HG02759 (cell line): ENCODE data around the gene SEMA3B.
"Not testable (repeated sequence)": the region's sequence is repeated elsewhere in the genome, so short reads cannot be mapped to it uniquely, and the experiment has no call there.

Experiments used
- ATAC-seq: cut with Tn5 transposase; IDR thresholded peaks from one replicate; pipeline ENCODE4 v1.9.1; 2021; ENCODE audit warnings: mild to moderate bottlenecking, moderate library complexity; ENCODE audit not compliant: unreplicated experiment

Gene SEMA3B

GRCh38 chr3:50271314-50271936, 2.5 kb downstream of the SEMA3B start:
- ATAC-seq, result no peak

DNA sequence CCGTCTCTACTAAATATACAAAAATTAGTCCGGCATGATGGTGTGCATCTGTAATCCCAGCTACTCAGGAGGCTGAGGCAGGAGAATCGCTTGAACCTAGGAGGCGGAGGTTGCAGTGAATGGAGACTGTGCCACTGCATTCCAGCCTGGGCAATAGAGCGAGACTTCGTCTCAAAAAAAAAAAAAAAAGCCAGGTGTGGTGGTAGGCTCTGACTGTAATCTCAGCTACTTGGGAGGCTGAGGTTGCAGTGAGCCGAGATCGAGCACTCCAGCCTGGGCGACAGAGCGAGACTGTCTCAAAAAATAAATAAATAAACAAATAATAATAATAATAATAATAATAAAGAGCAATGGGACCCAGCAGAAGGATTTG, 3.6 kb downstream of the SEMA3B start:
- ATAC-seq, result not testable (repeated sequence)

DNA sequence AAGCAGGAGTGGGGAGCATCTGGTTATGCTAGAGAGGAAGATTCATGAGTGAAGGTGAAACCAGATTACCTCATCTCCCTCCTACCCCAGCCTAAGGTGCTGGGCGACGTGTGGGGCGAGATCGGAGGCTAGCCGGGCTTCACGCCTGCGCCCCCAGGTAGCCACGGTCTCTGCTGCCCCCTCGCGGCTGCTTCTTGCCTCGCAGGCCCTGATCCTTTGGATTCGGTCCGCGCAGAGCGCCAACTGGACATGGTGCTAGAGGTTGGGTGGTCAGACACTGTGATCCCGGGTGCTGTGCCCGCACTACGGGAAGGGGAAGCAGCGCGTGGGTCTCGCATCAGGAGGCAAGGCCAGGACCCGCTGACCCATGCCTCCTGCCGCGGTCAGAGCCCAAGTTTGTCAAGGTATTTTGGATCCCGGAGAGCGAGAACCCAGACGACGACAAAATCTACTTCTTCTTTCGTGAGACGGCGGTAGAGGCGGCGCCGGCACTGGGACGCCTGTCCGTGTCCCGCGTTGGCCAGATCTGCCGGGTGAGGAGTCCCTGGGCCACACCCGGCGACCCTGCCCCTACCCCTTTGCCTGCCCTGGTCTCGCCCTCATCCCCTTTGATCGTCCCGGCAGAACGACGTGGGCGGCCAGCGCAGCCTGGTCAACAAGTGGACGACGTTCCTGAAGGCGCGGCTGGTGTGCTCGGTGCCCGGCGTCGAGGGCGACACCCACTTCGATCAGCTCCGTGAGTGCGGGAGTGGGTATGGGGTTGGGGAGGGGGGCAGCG, 4.2 kb downstream of the SEMA3B start:
- peak; percentile 83 for ATAC-seq

DNA sequence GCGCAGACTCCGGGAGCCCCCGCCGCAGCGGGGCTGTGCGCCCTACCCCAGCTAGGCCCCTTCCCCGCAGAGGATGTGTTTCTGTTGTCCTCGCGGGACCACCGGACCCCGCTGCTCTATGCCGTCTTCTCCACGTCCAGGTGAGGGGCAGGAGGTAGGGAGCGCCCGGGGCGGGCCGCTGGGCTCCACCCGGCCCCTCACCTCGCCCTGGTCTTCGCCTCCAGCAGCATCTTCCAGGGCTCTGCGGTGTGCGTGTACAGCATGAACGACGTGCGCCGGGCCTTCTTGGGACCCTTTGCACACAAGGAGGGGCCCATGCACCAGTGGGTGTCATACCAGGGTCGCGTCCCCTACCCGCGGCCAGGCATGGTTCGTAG, 4.7 kb downstream of the SEMA3B start:
- ATAC-seq, result no peak

DNA sequence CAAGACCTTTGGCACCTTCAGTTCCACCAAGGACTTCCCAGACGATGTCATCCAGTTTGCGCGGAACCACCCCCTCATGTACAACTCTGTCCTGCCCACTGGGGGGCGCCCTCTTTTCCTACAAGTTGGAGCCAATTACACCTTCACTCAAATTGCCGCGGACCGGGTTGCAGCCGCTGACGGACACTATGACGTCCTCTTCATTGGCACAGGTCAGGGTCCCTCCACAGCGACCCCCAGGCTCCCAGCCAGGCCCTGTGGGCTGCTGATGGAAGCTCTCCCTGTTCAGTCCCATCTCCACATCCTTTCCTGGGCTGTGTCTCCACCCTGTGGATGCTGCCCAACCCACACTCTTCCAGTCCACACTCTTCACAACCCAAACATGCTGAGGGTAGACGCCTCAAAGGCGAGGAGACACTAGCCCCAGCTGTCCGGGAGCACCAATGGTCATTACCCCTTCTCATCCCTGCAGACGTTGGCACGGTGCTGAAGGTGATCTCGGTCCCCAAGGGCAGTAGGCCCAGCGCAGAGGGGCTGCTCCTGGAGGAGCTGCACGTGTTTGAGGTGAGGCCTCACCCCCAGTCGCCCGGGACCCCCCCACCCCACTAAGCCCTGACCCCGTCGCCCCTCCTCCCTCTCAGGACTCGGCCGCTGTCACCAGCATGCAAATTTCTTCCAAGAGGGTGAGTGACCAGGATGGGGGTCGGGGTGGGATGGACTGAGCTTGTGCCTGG, 5.6 kb downstream of the SEMA3B start:
- no peak for ATAC-seq

DNA sequence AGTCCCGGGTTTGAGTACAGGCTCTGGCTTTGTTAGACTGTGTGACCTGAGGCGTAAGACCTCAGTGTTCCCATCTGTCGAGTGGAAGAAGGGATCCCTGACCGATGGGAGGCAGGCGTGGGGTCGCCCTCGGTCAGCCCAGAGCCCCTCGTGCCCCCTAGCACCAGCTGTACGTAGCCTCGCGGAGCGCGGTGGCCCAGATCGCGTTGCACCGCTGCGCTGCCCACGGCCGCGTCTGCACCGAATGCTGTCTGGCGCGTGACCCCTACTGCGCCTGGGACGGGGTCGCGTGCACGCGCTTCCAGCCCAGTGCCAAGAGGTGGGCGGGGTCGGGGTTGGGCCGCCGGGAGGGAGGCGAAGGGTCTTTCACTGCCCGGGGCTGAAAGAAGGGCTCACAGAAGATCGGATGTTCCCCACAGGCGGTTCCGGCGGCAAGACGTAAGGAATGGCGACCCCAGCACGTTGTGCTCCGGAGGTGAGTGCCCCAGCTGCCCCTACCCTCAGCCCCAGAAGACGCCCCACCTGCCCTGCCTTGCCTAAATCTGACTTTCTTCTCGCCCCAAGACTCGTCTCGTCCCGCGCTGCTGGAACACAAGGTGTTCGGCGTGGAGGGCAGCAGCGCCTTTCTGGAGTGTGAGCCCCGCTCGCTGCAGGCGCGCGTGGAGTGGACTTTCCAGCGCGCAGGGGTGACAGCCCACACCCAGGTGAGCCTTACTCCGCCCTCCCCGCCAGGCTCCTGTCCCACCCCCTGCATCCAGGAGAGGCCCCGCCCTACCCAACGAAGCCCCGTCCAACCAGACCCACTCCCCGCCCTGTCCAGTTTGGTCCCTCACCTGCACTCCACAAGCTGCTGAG, 6.4 kb downstream of the SEMA3B start:
- no peak for ATAC-seq

DNA sequence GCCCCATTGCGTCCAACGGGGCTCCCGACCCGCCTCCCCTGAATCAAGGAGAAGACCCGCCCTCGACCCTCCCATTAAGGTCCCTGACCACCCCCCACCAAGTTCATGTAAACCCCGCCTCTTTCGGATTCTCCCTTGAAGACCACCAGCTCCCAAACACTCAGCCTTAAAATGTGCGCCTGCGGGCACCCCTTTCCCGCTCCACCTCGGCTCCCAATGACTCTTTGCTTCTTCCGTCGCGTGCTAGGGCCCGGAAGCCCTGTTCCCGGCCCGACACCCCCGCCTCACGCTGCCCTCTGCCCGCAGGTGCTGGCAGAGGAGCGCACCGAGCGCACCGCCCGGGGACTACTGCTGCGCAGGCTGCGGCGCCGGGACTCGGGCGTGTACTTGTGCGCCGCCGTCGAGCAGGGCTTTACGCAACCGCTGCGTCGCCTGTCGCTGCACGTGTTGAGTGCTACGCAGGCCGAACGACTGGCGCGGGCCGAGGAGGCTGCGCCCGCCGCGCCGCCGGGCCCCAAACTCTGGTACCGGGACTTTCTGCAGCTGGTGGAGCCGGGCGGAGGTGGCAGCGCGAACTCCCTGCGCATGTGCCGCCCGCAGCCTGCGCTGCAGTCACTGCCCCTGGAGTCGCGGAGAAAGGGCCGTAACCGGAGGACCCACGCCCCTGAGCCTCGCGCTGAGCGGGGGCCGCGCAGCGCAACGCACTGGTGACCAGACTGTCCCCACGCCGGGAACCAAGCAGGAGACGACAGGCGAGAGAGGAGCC, 7.2 kb downstream of the SEMA3B start:
- no peak for ATAC-seq

DNA sequence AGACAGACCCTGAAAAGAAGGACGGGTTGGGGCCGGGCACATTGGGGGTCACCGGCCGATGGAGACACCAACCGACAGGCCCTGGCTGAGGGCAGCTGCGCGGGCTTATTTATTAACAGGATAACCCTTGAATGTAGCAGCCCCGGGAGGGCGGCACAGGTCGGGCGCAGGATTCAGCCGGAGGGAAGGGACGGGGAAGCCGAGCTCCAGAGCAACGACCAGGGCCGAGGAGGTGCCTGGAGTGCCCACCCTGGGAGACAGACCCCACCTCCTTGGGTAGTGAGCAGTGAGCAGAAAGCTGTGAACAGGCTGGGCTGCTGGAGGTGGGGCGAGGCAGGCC, 7.8 kb downstream of the SEMA3B start:
- no peak for ATAC-seq

DNA sequence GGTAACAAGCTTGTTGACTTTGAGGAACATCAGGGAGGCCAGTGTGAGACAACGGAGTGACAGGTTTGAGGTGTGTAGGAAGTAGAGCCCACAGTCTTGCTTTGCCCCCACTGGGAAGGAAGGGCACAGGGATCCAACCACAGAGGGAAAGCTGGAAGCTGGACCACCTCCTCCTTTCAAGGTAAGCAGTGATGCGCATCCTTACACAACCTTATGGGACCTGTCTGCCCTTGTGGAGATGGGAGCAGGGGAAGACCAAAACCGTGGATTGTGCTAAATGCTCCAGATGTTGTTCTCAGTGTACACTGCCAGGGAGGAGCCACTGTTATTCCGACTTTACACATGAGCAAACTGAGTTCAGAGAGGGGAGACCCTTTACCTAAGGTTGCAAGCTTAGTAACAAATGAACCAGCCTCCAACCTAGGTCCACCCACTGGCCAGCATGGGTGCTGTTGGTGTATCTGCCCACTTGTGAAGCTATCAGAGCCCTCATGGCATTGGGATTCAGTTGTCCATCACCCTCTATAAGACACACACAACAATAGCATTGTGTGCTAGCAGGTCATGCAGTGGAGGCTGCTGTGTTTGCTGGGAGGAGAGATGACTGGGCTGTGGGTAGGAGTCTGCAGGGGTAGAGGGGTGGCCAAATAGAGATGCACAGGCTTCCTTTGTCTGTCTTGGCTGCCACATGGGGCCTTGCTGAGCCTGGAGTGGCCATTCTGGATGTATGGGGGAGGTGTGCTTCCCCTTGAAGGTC, 9.4 kb downstream of the SEMA3B start:
- ATAC-seq, result no peak

DNA sequence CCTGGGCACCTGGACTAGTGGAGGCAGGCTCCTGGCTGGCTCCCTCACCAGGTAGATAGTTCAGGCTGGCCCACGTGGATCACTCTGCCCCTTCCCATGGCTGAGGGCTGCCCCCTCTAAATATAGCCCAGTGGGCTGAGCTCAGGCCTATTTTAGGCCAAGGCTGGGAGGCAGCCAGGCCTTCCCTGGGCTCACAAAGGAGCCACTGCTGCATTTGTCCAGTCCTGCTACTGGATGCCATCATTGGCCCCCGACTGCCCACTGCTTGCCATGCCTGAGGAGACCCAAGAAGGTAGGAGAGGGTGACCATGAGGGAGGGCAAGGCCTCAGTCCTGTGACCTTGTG, 9.9 kb downstream of the SEMA3B start, which contains the start of gene LSMEM2:
Gene LSMEM2, plus strand, starts transcription at position 208 of the 345 bp plus-strand sequence. Its CDS starts 27 bp downstream, at position 235.
- no peak for ATAC-seq

DNA sequence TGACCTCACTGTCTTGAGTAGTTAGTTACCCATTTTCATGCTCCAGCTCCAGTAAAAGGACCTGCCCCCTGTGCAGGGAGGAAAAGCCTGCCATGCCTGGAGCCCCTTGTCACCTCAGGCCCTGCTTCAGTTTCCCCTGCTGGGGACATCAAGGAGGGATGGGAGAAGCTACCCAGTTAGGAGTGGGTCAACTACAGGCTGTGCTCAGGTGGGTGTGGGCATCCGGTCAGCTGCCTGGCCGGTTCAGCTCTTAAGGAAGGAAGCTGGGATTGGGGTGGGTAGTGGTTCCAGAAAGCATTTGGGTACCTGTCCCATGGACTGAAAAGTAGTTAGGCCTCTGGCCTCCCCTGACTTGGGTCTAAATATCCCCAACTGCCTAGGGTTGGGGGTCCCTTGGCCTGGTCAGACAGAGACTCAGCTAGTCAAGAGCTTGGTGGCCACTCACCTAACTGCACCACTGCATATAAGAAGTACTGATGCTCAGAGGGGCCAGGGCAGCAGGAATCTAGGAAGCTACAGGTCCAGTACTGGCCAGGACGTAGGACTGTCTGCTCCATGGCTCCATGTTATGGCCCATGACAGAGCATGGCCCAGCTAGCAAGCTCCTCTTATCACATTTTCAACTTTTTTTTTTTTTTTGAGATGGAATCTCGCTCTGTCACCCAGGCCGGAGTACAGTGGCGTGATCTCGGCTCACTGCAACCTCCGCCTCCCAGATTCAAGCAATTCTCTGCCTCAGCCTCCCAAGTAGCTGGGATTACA, 10.5 kb downstream of the SEMA3B start:
- no peak for ATAC-seq

DNA sequence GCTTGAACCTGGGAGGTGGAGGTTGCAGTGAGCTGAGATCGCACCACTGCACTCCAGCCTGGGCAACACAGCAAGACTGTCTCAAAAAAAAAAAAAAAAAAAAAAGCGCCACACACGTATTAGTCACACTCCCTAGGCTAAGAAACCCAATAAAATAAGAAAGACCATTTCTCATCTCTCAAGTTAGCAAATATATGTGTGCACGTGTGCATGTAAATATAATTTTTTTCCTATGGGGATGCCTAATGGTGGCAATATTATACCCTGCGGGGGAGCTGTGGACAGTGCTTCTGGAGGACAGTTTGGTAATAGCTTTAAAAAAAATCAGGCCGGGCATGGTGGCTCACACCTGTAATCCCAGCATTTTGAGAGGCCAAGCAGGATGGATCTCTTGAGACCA, 15.2 kb downstream of the SEMA3B start:
- not testable (repeated sequence) for ATAC-seq

DNA sequence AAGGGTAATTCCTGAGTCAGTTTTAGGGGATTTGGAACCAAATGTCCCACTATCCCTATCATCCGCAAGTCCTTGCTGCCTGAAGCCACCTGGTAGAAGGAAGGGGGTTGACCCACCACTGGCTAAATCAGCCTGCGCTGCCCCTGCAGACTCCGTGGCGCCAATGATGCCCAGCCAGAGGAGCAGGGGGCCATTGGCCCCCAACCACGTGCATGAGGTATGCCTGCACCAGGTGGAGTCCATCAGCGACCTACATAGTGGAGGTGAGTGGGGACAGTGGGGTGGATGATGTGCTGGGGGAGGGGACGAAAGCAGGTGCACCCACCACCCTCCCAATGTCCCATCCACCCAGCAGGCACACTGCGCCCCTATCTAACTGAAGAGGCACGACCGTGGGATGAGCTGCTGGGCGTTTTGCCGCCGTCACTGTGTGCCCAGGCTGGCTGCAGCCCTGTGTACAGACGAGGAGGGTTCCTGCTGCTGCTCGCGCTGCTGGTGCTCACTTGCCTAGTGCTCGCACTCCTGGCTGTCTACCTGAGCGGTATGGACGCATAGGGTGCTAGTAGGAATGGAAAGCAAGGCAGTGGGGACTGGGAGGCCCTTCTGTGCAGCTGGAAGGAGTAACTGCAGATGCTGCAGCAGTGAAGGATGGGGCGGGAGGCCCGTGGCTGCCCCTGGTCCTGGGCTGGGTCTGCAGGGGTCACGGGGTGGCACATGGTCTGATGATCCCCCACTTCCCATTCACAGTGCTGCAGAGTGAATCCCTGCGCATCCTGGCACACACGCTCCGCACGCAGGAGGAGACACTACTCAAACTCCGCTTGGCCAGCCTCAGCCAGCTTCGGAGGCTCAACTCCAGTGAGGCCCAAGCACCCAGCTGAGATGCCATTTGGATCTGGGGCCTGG, 17.6 kb downstream of the SEMA3B start:
- ATAC-seq, result no peak

DNA sequence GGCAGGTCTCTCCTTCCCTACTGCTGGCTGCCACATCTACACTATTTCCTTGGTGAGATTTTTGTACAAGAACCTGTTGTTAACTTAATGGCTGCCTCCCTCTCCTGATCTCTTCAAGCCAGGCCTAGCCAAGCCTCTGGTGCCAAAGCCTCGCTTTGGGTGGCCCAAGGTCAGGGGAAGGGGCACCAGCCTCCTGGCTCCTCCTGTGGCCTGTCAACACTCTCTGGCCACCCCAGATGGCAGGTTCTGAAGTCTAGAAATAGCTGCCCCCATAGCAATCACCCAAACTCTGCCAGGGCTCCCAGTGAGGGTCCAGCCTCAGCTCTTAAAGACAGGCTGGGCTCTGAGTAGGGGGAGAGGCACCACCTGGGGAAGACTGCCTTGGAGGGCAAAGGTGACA, 18.3 kb downstream of the SEMA3B start:
- ATAC-seq, result no peak

GRCh38 chr3:50288387-50289007, 19.6 kb downstream of the SEMA3B start:
- ATAC-seq, result no peak

DNA sequence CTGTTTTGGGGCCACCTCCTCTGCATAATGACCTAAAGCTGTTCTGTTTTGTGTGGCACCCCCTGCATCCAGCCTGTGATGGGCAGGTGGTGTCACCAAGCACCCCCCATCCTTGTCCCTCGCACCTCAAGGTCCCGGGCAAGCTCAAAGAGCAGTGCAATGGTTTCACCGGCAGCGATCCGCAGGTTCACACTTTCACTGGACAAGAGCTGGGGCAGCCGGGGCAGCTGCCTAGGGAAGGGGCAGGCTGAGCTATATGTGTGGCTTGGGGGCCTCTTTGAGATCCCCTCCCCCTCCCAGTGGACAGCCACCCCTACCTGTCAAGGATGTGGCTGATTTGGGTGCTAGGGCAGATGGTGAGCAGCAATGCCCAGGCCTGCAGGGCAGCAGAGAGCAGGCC, 20.2 kb downstream of the SEMA3B start:
- ATAC-seq, result no peak

- ATAC-seq, result no peak
These were observed 21.3 kb downstream of the SEMA3B start for GRCh38 chr3:50290161-50290641.
